Stomach (tissue), 19 donors: ENCODE measurements around the gene MISP. TPM values are rescaled to one million over a fixed set of nuclear protein-coding genes. Genes with fewer than 3 reads are reported as not detected.
"Not testable (repeated sequence)": the region's sequence is repeated elsewhere in the genome, so short reads cannot be mapped to it uniquely, and the experiment has no call there.

Source experiments
- DNase-seq, 2 donors: peaks; one replicate each; pipeline versions ENCODE4 v3.0.0 to v3.0.0-alpha.2; 2013 to 2019
- H3K27ac ChIP-seq, 5 donors: fragments of 200-600 bp in 4 of 5; sonication (generic) in 4 of 5; one replicate each; pipeline ENCODE4 v1.5.1; 2013 to 2019; ENCODE audit warnings: mild to moderate bottlenecking in 1 of 5, moderate library complexity in 1 of 5
- H3K27me3 ChIP-seq, 3 donors: fragments of 200-600 bp; sonication (generic); one replicate each; pipeline ENCODE4 v1.5.1; 2017 to 2019; ENCODE audit warnings: mixed run types in 1 of 3
- H3K36me3 ChIP-seq, 4 donors: fragments of 200-600 bp; sonication (generic); 1 replicate in 3 of 4; 2 replicates in 1 of 4; pipeline ENCODE4 v1.5.1; 2016 to 2019
- H3K4me1 ChIP-seq, 4 donors: fragments of 200-600 bp; sonication (generic); one replicate each; pipeline ENCODE4 v1.5.1; 2016 to 2019
- H3K4me3 ChIP-seq, 4 donors: fragments of 200-600 bp; sonication (generic) in 3 of 4; one replicate each; pipeline ENCODE4 v1.5.1; 2016 to 2019; ENCODE audit warnings: mild to moderate bottlenecking in 1 of 4
- H3K9me3 ChIP-seq, 4 donors: fragments of 200-600 bp; sonication (generic); one replicate each; pipeline ENCODE4 v1.5.1; 2016 to 2019
- EP300 ChIP-seq: sonication (generic); formaldehyde crosslinking; IDR thresholded peaks from one replicate; pipeline ENCODE4 v1.6.1; 2017; ENCODE audit warnings: antibody characterized with exemption
- POLR2A ChIP-seq, 4 donors: fragments of 450-650 bp; IDR thresholded peaks; one replicate each; pipeline ENCODE4 v1.6.1; 2016; ENCODE audit warnings: antibody characterized with exemption in 4 of 4, control low read depth in 2 of 4, mild to moderate bottlenecking in 1 of 4, moderate library complexity in 1 of 4
- POLR2AphosphoS5 ChIP-seq, 3 donors: sonication (generic); formaldehyde crosslinking; IDR thresholded peaks; one replicate each; pipeline ENCODE4 v1.6.1; 2016; ENCODE audit warnings: antibody characterized with exemption in 3 of 3
- WGBS, 5 donors: extraction: QIAGEN DNeasy Blood & Tissue Kit in 3 of 5; methylation state at CpG; one replicate each; pipeline versions ENCODE4 v1.1.5 to v1.1.7; 2013 to 2018; 5-methylcytosine and 5-hydroxymethylcytosine counted together
- intact Hi-C: fragments of 100-400 bp; cut with DNase I; formaldehyde crosslinking; loops from one replicate; pipeline ENCODE4 v1.15.1; 2023; ENCODE audit warnings: low total_unique reads
- long read RNA-seq, 10 donors: transcript quantifications; one replicate each; lab custom pipeline, GENCODE V29; 2026
- polyA plus RNA-seq, 3 donors: library from polyadenylated mRNA; stranded (reverse); fragments of 200-250 nt; gene quantifications; one replicate each; pipeline ENCODE4 v1.2.3, GENCODE V29; 2013
- total RNA-seq, 5 donors: library from RNA; depleted of rRNA; stranded (reverse); fragments of >200 nt; gene quantifications; one replicate each; pipeline versions ENCODE4 v1.1.0 to v1.2.3, GENCODE V29; 2014 to 2016
- TF ChIP-seq, protein P1 (sequence below), 7 experiments: fragments of 450-650 bp in 4 of 7; fragments of 200-600 bp in 3 of 7; sonication (generic) in 3 of 7; IDR thresholded peaks; one replicate each; pipeline ENCODE4 v1.5.1; 2016 to 2019; ENCODE audit warnings: antibody characterized with exemption in 7 of 7, control low read depth in 2 of 7, mild to moderate bottlenecking in 1 of 7
- donor health status: healthy with polysubstance abuse.
- donor health status: Bipolar disorder and iron deficiency.
- donor health status: healthy.

The MISP gene, protein sequence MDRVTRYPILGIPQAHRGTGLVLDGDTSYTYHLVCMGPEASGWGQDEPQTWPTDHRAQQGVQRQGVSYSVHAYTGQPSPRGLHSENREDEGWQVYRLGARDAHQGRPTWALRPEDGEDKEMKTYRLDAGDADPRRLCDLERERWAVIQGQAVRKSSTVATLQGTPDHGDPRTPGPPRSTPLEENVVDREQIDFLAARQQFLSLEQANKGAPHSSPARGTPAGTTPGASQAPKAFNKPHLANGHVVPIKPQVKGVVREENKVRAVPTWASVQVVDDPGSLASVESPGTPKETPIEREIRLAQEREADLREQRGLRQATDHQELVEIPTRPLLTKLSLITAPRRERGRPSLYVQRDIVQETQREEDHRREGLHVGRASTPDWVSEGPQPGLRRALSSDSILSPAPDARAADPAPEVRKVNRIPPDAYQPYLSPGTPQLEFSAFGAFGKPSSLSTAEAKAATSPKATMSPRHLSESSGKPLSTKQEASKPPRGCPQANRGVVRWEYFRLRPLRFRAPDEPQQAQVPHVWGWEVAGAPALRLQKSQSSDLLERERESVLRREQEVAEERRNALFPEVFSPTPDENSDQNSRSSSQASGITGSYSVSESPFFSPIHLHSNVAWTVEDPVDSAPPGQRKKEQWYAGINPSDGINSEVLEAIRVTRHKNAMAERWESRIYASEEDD
- total RNA-seq (100 to 1,000 TPM in 1 of 5 donors, 10 to 100 TPM in 3, 1 to 10 TPM in 1; 5.3 to 149 (median 27.7) TPM), polyA plus RNA-seq (10 to 100 TPM in 2 of 3 donors, 1 to 10 TPM in 1; 2.1 to 12.9 (median 12.5) TPM)
- long read RNA-seq, donor 1, partial matches to known transcripts: 9 of 12 reads
- long read RNA-seq, donor 1, other reads (novel, unspliced or antisense): 0 of 12 reads
- long read RNA-seq, donor 2, transcript MISP-201 (5 exons, 2,871 nt): major isoform, 5 of 15 reads
- long read RNA-seq, donor 2, partial matches to known transcripts: 5 of 15 reads
- long read RNA-seq, donor 2, other reads (novel, unspliced or antisense): 5 of 15 reads
- long read RNA-seq, donor 3, partial matches to known transcripts: 0 of 2 reads
- long read RNA-seq, donor 3, other reads (novel, unspliced or antisense): 0 of 2 reads
- long read RNA-seq, donor 4, partial matches to known transcripts: 0 of 2 reads
- long read RNA-seq, donor 4, other reads (novel, unspliced or antisense): 0 of 2 reads
- long read RNA-seq, donor 5: 0 reads
- long read RNA-seq, donor 6, transcript MISP-201 (5 exons, 2,871 nt): major isoform, 10 of 30 reads
- long read RNA-seq, donor 6, partial matches to known transcripts: 20 of 30 reads
- long read RNA-seq, donor 6, other reads (novel, unspliced or antisense): 0 of 30 reads
- long read RNA-seq, donor 7, transcript MISP-201 (5 exons, 2,871 nt): major isoform, 5 of 21 reads
- long read RNA-seq, donor 7, partial matches to known transcripts: 16 of 21 reads
- long read RNA-seq, donor 7, other reads (novel, unspliced or antisense): 0 of 21 reads
- long read RNA-seq, donor 8, partial matches to known transcripts: 0 of 1 reads
- long read RNA-seq, donor 8, other reads (novel, unspliced or antisense): 0 of 1 reads
- long read RNA-seq, donor 9: 0 reads
- long read RNA-seq, donor 10, transcript MISP-201 (5 exons, 2,871 nt): major isoform, 6 of 11 reads
- long read RNA-seq, donor 10, partial matches to known transcripts: 5 of 11 reads
- long read RNA-seq, donor 10, other reads (novel, unspliced or antisense): 0 of 11 reads

DNA sequence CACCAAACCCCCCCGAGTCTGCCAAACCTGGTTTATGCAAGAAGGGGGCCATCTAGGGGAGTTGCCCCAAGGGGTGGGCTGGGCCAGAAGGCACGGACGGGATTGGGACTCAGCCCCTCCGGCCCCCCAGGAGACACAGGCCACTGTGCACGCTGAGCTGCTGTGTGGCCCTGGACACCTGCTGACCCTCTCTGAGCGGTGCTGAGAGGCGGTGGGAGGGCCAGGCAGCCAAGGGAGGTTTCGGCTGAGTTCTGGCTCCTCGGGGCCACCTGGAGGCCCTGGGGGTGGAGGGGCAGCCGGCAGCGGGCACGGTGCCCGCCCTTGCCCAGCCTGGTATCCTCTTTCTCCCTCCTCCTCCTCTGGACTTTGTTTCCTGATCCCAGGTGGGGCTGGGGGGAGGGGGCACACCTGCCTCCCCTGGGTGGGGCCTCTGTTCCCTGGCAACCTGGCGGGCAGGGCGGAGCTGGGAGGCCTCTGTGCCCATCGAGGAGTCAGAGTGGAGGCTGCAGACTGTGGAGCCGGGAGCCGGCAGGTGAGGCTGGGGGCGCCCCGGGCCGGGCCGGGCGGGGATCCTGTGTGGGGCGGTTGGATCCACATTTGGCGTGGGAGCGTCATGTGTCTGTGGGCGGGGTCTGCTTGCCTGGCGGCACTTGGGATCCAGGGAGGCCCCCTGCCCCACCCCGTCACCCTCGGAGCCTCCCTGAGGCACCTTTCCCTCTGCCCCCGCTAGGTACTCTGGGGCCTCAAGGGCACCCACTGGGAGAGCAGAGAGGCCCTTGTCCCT, at the start of gene MISP:
Gene MISP (plus strand): TSS at position 473 of the 784 bp plus-strand sequence. CDS start 5,835 bp downstream, outside the sequence.
- peaks cover 0 to 24% (median 0%) of the 10 kb centered on the region in 3 donors for H3K27me3 ChIP-seq
- intact Hi-C loops: no loop called here
- TF ChIP-seq, protein P1, sequence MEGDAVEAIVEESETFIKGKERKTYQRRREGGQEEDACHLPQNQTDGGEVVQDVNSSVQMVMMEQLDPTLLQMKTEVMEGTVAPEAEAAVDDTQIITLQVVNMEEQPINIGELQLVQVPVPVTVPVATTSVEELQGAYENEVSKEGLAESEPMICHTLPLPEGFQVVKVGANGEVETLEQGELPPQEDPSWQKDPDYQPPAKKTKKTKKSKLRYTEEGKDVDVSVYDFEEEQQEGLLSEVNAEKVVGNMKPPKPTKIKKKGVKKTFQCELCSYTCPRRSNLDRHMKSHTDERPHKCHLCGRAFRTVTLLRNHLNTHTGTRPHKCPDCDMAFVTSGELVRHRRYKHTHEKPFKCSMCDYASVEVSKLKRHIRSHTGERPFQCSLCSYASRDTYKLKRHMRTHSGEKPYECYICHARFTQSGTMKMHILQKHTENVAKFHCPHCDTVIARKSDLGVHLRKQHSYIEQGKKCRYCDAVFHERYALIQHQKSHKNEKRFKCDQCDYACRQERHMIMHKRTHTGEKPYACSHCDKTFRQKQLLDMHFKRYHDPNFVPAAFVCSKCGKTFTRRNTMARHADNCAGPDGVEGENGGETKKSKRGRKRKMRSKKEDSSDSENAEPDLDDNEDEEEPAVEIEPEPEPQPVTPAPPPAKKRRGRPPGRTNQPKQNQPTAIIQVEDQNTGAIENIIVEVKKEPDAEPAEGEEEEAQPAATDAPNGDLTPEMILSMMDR (IDR thresholded peaks at IDR 0.05): no peak
- TF ChIP-seq POLR2AphosphoS5 (IDR thresholded peaks at IDR 0.05): peak in 2 of 3 donors; percentile 59 to 64
- peak within 1 kb of the TSS; percentile 24 to 44 (median 42) for H3K4me3 ChIP-seq
- peaks cover 11 to 47% (median 39%) of the 10 kb centered on the region in 4 donors for H3K4me1 ChIP-seq
- 31 to 52% (median 38%) methylated on average over 4 to 31 of the region's 31 CpGs for WGBS, 5 donors
- peaks cover 0 to 14% (median 10%) of the 10 kb centered on the region in 4 donors for H3K9me3 ChIP-seq
- peak within 1 kb of the TSS; percentile 69 to 88 (median 76) for H3K27ac ChIP-seq
- peaks cover 0 to 20% (median 13%) of the 10 kb centered on the region in 4 donors for H3K36me3 ChIP-seq
- DNase-seq: peak; percentile 84 to 95

DNA sequence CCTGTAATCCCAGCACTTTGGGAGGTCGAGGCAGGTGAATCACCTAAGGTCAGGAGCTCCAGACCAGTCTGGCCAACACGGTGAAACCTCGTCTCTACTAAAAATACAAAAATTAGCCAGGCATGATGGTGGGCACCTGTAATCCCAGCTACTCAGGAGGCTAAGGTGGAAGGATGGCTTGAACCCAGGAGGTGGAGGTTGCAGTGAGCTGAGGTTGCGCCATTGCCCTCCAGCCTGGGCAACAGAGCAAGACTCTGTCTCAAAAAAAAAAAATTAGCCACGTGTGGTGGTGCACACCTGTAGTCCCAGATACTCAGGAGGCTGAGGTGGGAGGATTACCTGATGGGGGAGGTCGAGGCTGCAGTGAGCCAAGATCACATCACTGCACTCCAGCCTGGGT, 48.1 kb upstream of the MISP start:
- intact Hi-C loops, H3K27ac ChIP-seq, DNase-seq, H3K36me3 ChIP-seq, H3K9me3 ChIP-seq: not testable (repeated sequence)
- Histone ChIP-seq H3K4me3 (peak overlapping the region in 2 of 4 donors; percentile 17 to 29), H3K4me1 (peaks cover 8 to 25% (median 19%) of the 10 kb centered on the region in 4 donors), H3K27me3 (peaks cover 0 to 47% (median 0%) of the 10 kb centered on the region in 3 donors)
- 67 to 79% (median 74%) methylated on average over 6 of the region's 6 CpGs for WGBS, 5 donors

DNA sequence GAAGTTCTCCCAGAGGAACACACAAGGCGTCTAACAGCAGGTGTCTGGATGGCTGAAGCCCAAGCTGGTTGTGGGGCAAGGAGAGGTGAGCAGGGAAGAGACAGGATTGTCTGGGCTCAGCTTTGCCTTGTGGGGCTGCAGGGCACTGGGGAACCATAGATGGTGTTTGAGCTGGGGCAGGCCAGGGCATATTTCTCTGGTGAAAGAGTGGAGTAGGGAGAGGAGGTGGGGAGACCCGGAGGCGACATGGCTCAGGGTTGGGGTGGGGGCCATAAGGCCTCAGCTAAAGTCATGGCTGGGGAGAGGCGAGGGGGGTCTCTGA, 47.6 kb upstream of the MISP start:
- 21 to 39% (median 33%) methylated on average over 4 of the region's 4 CpGs for WGBS, 5 donors
- intact Hi-C loops: no loop called here
- H3K27ac ChIP-seq: peak overlapping the region in 1 of 5 donors; percentile 25
- H3K4me3 ChIP-seq: peak overlapping the region; percentile 12 to 29 (median 20)
- H3K4me1 ChIP-seq: peaks cover 8 to 29% (median 24%) of the 10 kb centered on the region in 4 donors
- H3K27me3 ChIP-seq: peaks cover 0 to 51% (median 0%) of the 10 kb centered on the region in 3 donors
- DNase-seq: no peak
- H3K9me3 ChIP-seq: no peaks in the 10 kb centered on the region
- no peaks in the 10 kb centered on the region for H3K36me3 ChIP-seq
- no peak for TF ChIP-seq POLR2A (IDR thresholded peaks at IDR 0.05)
- no peak for TF ChIP-seq POLR2AphosphoS5 (IDR thresholded peaks at IDR 0.05)

DNA sequence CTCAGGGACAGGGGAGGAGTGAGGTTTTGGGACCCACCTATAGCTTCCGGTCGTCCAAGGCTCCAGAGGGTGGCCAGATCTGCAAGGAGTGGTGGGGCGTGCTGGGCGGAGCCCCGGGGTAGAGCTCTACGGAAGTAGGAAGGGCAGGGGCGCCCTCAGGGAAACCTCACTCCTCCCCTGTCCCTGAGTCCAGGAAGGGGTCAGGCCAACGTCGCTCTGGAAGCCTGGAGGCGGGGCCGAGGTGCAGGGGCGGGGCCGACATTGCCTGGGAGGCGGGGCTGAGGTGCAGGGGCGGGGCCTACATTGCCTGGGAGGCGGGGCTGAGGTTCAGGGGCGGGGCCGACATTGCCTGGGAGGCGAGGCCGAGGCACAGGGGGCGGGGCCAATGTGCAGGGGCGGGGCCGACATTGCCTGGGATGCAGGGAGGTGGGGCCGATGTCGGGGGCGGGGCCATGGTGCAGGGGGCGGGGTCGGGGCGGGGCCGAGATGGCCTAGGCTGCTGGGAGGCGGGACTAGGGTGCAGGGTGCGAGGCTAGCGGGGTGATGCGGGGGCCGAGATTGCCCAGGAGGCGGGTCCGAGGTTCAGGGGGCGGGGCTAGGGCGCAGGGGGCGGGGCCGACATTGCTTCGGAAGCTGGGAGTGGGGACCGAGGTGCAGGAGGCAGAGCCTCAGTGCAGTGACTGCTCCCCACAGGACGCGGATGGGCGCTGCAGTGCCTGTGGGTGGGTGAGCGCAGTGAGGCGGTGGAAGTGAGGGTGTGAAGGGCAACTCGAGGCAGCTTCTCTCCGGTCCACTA, 47.1 kb upstream of the MISP start:
- peak overlapping the region; percentile 12 to 29 (median 20) for H3K4me3 ChIP-seq
- no peaks in the 10 kb centered on the region for H3K9me3 ChIP-seq
- peak; percentile 84 to 93 for DNase-seq
- peaks cover 0 to 55% (median 0%) of the 10 kb centered on the region in 3 donors for H3K27me3 ChIP-seq
- TF ChIP-seq POLR2AphosphoS5 (IDR thresholded peaks at IDR 0.05) (peak in 1 of 3 donors; percentile 69), EP300 (no peak), POLR2A (IDR thresholded peaks at IDR 0.05) (no peak)
- TF ChIP-seq, protein P1 (IDR thresholded peaks at IDR 0.05): no peak
- 5 to 16% (median 7%) methylated on average over 30 to 50 of the region's 50 CpGs for WGBS, 5 donors
- peaks cover 8 to 31% (median 26%) of the 10 kb centered on the region in 4 donors for H3K4me1 ChIP-seq
- H3K36me3 ChIP-seq: no peaks in the 10 kb centered on the region
- intact Hi-C loops: no loop called here
- peak overlapping the region in 1 of 5 donors; percentile 25 for H3K27ac ChIP-seq
